Body of pancreas (tissue), 4 donors: ENCODE data around the gene KCNT2. TPM values are rescaled to one million over a fixed set of nuclear protein-coding genes. Genes with fewer than 3 reads are reported as not detected.

Experiments
- ATAC-seq: fragments of 150-250 bp; one replicate; pipeline ENCODE4 v1.9.1; 2016
- DNase-seq, 4 donors: peaks; one replicate each; pipeline ENCODE4 v3.0.0-alpha.2; 2019
- H3K27ac ChIP-seq, 4 donors: fragments of 200-600 bp; sonication (generic); 1 replicate in 3 of 4; 2 replicates in 1 of 4; pipeline versions ENCODE4 v1.5.1 to v1.6.1; 2016 to 2019; ENCODE audit warnings: mild to moderate bottlenecking in 1 of 4, mixed read lengths in 1 of 4, moderate library complexity in 1 of 4
- H3K27me3 ChIP-seq, 2 donors: fragments of 200-600 bp; sonication (generic); one replicate each; pipeline ENCODE4 v1.6.0; 2016; ENCODE audit warnings: mild to moderate bottlenecking in 1 of 2
- H3K36me3 ChIP-seq, 2 donors: fragments of 200-600 bp; sonication (generic); replicated peaks in 1 of 2; 2 replicates each; pipeline ENCODE4 v1.5.1; 2016; ENCODE audit warnings: low read depth in 2 of 2; ENCODE audit not compliant: insufficient read depth in 1 of 2
- H3K4me1 ChIP-seq: fragments of 200-600 bp; sonication (generic); one replicate; pipeline ENCODE4 v1.6.0; 2016
- H3K4me3 ChIP-seq, 2 donors: fragments of 200-600 bp; sonication (generic); 1 replicate in 1 of 2; 2 replicates in 1 of 2; pipeline ENCODE4 v1.5.1; 2016 to 2019
- H3K9me3 ChIP-seq, 3 donors: fragments of 200-600 bp; sonication (generic); 1 replicate in 2 of 3; 2 replicates in 1 of 3; pipeline ENCODE4 v1.5.1; 2016
- POLR2A ChIP-seq, 3 donors: fragments of 450-650 bp; IDR thresholded peaks; one replicate each; pipeline ENCODE4 v1.6.1; 2016; ENCODE audit warnings: antibody characterized with exemption in 3 of 3, mild to moderate bottlenecking in 2 of 3
- WGBS, 2 donors: methylation state at CpG; one replicate each; pipeline ENCODE4 v1.1.5; 2017; 5-methylcytosine and 5-hydroxymethylcytosine counted together
- intact Hi-C: fragments of 100-400 bp; cut with DNase I; formaldehyde crosslinking; loops from one replicate; pipeline ENCODE4 v1.15.1; 2023
- total RNA-seq, 2 donors: library from RNA; depleted of rRNA; stranded (reverse); fragments of >200 nt; gene quantifications; one replicate each; pipeline ENCODE4 v1.1.0, GENCODE V29; 2016
- TF ChIP-seq, protein P1 (sequence below), 7 experiments: fragments of 450-650 bp in 4 of 7; fragments of 200-600 bp in 3 of 7; sonication (generic) in 3 of 7; IDR thresholded peaks; one replicate each; pipeline ENCODE4 v1.5.1; 2016 to 2019; ENCODE audit warnings: antibody characterized with exemption in 7 of 7

KCNT2 gene
- total RNA-seq, 2 donors from 2014 or later, result 0.78 to 0.99 TPM

GRCh38 chr1:196611873-196612272, 3.6 kb upstream of the KCNT2 start:
- Histone ChIP-seq H3K4me3 (no peak overlapping the region), H3K4me1 (peaks cover 18% of the 10 kb centered on the region), H3K27ac (no peak overlapping the region), H3K27me3 (no peaks in the 10 kb centered on the region), H3K36me3 (no peaks in the 10 kb centered on the region), H3K9me3 (no peaks in the 10 kb centered on the region)
- TF ChIP-seq, protein P1, sequence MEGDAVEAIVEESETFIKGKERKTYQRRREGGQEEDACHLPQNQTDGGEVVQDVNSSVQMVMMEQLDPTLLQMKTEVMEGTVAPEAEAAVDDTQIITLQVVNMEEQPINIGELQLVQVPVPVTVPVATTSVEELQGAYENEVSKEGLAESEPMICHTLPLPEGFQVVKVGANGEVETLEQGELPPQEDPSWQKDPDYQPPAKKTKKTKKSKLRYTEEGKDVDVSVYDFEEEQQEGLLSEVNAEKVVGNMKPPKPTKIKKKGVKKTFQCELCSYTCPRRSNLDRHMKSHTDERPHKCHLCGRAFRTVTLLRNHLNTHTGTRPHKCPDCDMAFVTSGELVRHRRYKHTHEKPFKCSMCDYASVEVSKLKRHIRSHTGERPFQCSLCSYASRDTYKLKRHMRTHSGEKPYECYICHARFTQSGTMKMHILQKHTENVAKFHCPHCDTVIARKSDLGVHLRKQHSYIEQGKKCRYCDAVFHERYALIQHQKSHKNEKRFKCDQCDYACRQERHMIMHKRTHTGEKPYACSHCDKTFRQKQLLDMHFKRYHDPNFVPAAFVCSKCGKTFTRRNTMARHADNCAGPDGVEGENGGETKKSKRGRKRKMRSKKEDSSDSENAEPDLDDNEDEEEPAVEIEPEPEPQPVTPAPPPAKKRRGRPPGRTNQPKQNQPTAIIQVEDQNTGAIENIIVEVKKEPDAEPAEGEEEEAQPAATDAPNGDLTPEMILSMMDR (IDR thresholded peaks at IDR 0.05), result no peak
- no peak for TF ChIP-seq POLR2A (IDR thresholded peaks at IDR 0.05)
- intact Hi-C loops, result no loop called here
- DNase-seq (no peak), ATAC-seq (no peak)
- 53 to 57% methylated on average over 3 of the region's 3 CpGs for WGBS, 2 donors

- TF ChIP-seq, protein P1 (IDR thresholded peaks at IDR 0.05), result no peak
- TF ChIP-seq POLR2A (IDR thresholded peaks at IDR 0.05), result no peak
- Histone ChIP-seq H3K9me3 (no peaks in the 10 kb centered on the region), H3K4me3 (no peak overlapping the region), H3K4me1 (peaks cover 18% of the 10 kb centered on the region), H3K27ac (no peak overlapping the region), H3K27me3 (no peaks in the 10 kb centered on the region), H3K36me3 (no peaks in the 10 kb centered on the region)
- 35 to 42% methylated on average over 10 of the region's 10 CpGs for WGBS, 2 donors
- intact Hi-C loops, result no loop called here
- ATAC-seq (peak; percentile 46), DNase-seq (no peak)
These were observed 1.1 kb upstream of the KCNT2 start for GRCh38 chr1:196609370-196609737.

- no peaks in the 10 kb centered on the region for H3K27me3 ChIP-seq
- H3K27ac ChIP-seq, result no peak overlapping the region
- no peak overlapping the region for H3K4me3 ChIP-seq
- ATAC-seq, result no peak
- no peak for TF ChIP-seq POLR2A (IDR thresholded peaks at IDR 0.05)
- TF ChIP-seq, protein P1 (IDR thresholded peaks at IDR 0.05), result no peak
- H3K4me1 ChIP-seq, result peaks cover 18% of the 10 kb centered on the region
- intact Hi-C loops, result no loop called here
- no peaks in the 10 kb centered on the region for H3K9me3 ChIP-seq
- WGBS, 2 donors, result 1 to 4% methylated on average over 8 of the region's 8 CpGs
- no peaks in the 10 kb centered on the region for H3K36me3 ChIP-seq
- DNase-seq, result no peak
These were observed 259 bp downstream of the KCNT2 start for GRCh38 chr1:196607981-196608380.

DNA sequence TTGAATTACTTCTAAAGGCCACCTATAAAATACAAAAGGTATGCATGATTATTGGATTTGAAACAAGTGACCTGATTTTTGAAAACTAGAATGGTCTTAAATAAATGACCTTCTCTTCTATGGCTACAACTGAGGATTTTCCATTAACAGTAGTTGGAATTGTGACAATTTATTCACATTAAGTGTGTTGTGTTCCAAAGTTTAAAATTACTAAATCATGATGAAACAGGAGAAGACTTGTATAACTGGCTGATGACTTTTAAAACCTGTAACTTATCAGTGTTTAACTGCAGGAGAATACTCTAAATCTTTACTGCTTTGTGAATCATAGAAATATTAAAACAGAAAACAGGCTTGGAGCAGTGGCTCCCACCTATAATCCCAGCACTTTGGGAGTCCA, 4.6 kb downstream of the KCNT2 start:
- Histone ChIP-seq H3K4me3 (no peak overlapping the region), H3K9me3 (no peaks in the 10 kb centered on the region), H3K36me3 (no peaks in the 10 kb centered on the region), H3K27me3 (no peaks in the 10 kb centered on the region), H3K27ac (no peak overlapping the region), H3K4me1 (peaks cover 10% of the 10 kb centered on the region)
- ATAC-seq, result no peak
- TF ChIP-seq, protein P1 (IDR thresholded peaks at IDR 0.05), result no peak
- TF ChIP-seq POLR2A (IDR thresholded peaks at IDR 0.05), result no peak
- intact Hi-C loops, result no loop called here
- DNase-seq, result no peak

DNA sequence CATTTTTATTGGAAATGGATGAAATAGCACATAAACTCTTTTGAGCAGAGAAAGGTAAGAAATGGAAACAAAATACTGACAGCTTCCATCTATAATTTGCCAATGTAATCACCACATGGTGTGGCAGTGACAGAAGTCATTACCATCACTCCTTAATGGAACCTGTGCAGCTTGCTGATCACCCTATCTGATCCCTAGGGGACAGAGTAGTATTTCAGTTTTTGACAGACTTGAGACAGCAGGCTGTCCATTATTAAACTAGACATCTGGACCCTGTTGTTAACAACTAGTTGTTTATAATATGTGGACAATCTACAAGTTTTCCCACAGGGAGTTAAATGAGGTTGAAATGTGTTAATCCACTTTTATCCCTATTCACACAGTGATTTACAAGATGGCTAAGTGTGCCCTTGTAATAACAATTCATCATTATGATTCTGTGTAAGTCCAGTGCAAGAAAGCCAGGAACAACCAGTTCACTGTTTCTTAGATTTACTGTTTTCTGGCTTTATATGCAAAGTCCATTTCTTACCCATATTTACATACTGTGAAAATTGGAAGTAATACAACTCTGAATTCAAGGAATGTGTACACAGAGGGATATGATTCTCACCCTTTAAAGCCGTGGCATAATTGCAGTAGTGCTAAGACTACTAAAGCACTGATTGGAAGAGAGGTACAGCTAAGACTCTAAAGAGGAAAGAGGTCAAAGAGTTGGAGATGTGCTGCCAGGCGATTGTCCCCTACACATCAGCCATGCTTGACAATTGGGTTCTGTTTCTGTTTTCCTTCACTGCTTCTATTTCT, 9.1 kb downstream of the KCNT2 start:
- Histone ChIP-seq H3K27me3 (no peaks in the 10 kb centered on the region), H3K9me3 (no peaks in the 10 kb centered on the region), H3K36me3 (no peaks in the 10 kb centered on the region), H3K4me3 (no peak overlapping the region), H3K27ac (no peak overlapping the region), H3K4me1 (no peaks in the 10 kb centered on the region)
- intact Hi-C loops, result no loop called here
- ATAC-seq (no peak), DNase-seq (no peak)
- TF ChIP-seq, protein P1 (IDR thresholded peaks at IDR 0.05), result no peak
- TF ChIP-seq POLR2A (IDR thresholded peaks at IDR 0.05), result no peak
- WGBS, 2 donors, result 37 to 43% methylated on average over 2 of the region's 2 CpGs
